ENCODE results near the gene NTM.
"Not testable (repeated sequence)": the region's sequence is repeated elsewhere in the genome, so short reads cannot be mapped to it uniquely, and the experiment has no call there.

The NTM gene

DNA sequence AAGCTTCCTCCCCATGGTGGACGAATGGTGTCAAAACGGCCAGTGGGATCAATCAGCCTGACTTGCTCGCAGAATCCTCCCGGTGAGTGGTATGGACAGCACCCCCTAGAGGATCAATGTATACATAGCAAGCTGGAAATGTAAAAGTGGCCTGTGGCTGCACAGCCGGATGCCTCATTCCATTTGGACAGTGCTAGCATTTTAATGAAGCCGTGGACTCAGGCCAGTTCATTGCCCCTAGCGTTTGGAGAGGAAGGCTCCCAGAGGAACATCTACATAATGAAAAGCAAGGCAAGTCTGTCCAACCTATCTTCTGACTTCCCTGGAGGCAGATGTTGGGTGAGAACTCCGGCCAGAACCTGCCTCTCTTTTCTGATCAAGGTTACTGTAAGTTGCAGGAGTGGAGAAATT is 942.3 kb downstream of the NTM start:
- TF ChIP-seq, protein P1, sequence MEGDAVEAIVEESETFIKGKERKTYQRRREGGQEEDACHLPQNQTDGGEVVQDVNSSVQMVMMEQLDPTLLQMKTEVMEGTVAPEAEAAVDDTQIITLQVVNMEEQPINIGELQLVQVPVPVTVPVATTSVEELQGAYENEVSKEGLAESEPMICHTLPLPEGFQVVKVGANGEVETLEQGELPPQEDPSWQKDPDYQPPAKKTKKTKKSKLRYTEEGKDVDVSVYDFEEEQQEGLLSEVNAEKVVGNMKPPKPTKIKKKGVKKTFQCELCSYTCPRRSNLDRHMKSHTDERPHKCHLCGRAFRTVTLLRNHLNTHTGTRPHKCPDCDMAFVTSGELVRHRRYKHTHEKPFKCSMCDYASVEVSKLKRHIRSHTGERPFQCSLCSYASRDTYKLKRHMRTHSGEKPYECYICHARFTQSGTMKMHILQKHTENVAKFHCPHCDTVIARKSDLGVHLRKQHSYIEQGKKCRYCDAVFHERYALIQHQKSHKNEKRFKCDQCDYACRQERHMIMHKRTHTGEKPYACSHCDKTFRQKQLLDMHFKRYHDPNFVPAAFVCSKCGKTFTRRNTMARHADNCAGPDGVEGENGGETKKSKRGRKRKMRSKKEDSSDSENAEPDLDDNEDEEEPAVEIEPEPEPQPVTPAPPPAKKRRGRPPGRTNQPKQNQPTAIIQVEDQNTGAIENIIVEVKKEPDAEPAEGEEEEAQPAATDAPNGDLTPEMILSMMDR (conservative IDR thresholded peaks at IDR 0.05; ENCODE audit: low read depth, low read length): peak; percentile 74
- no peak overlapping the region for H3K4me3 ChIP-seq (ENCODE audit: low read length)
- no peak for DNase-seq (ENCODE audit: low read depth)

DNA sequence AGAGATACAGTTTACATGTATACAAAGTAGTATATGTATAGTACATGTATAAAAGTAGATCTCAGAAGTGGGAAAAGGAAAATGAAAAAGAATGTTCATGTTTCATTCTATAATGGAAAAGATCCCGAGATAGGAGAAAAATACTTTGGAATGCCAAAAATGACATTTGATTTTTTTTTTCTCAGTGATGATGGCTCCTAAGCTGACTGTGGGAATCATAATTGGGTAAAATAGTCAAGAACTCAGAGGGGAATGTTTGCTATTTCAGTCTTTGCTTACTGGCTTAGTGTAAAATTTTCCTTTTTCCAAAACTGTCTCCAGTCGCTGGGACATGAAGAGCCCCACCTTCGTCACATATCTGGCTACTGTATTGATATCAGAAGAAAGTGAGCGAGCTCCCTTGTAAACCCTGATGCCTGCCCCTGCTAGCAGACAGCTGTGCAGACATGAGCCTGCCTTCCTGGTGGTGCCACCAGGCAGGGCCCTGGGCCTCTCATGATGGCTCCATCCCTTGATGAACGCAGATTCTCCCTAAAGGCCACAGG is 944.6 kb downstream of the NTM start:
- H3K4me3 ChIP-seq (ENCODE audit: low read length): no peak overlapping the region
- DNase-seq (ENCODE audit: low read depth): no peak
- TF ChIP-seq, protein P1 (conservative IDR thresholded peaks at IDR 0.05; ENCODE audit: low read depth, low read length): no peak

DNA sequence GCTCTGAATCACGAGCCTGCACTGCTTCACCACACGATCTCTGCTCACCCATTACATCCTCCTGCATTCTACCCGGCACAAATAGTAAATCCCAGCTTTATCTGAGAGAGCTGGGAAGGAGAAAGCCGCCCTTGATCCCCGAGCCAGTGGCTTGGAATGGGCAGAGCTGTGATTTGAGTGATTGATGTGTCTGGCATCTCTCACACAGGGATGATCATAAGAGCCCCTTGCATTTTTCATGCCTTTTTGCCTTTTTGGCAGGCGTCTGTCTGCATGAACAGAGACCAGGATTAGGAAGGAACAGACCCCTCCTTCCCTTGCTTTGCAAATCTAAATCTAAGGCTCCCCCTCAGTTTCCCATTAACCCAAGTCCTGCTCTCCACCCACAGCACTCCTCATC is 945.3 kb downstream of the NTM start:
- TF ChIP-seq, protein P1 (conservative IDR thresholded peaks at IDR 0.05; ENCODE audit: low read depth, low read length): no peak
- no peak for DNase-seq (ENCODE audit: low read depth)
- no peak overlapping the region for H3K4me3 ChIP-seq (ENCODE audit: low read length)

DNA sequence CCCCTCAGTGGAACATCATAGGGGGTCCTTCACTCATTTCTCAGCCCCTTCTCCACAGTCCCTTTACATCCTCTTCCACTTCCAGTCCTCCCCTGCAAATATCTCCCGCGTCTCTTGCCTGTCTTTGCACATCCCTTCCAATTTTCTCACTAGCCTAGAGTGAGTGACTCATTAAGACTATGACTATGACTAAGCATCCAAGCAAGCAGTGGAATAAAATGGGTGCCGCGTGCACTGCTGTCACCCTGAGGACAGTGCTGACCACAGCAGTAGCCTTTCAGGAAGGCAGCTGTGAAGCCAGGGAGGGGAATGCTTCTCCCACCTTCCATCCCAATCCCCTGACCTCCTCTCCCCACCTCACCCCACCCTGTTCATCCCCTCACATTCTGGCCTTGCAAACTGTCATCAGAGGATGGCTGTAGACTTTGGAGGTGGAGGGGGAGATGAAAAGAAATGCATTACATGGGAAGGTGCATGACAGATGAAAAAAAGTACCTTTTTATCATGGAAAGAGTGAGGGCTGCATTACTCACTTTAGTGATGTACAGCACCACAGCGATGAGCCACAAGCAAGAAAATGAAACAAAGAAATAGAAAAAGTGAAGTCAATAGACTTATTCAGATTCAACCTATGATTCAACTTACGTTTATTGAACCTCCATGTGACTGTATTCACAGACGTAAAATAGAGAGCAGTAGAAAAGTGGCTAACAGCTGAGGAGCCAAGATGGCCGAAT is 948.2 kb downstream of the NTM start:
- no peak overlapping the region for H3K4me3 ChIP-seq (ENCODE audit: low read length)
- TF ChIP-seq, protein P1 (conservative IDR thresholded peaks at IDR 0.05; ENCODE audit: low read depth, low read length): no peak
- peak; percentile 24 for DNase-seq (ENCODE audit: low read depth)

DNA sequence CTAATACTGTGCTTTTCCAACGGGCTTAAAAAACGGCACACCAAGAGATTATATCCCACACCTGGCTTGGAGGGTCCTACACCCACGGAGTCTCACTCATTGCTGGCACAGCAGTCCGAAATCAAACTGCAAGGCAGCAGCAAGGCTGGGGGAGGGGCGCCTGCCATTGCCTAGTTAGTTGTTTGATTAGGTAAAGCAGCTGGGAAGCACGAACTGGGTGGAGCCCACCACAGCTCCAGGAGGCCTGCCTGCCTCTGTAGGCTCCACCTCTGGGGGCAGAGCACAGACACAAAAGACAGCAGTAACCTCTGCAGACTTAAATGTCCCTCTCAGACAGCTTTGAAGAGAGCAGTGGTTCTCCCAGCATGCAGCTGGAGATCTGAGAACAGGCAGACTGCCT is 949.0 kb downstream of the NTM start:
- not testable (repeated sequence) for DNase-seq (ENCODE audit: low read depth); H3K4me3 ChIP-seq (ENCODE audit: low read length)

DNA sequence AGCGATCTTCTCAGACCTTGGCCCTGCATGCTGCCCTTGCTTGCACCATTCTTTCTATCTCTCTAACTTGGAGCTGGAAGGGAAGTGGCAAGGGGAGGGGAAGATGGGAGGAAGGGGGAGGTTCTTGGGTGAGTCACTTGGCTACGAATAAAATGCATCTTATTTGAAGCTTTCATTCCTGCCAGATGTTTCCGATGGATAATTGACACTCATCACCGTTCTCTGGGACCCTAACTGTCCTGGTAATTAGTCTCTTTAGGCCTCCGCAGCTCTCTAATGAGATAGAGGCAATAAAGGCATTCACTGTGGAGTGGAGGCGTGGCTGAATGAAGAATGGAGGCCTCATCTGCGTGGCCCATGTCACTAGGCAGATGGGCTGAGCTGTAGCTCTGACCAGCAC is 960.1 kb downstream of the NTM start:
- no peak for DNase-seq (ENCODE audit: low read depth)
- TF ChIP-seq, protein P1 (conservative IDR thresholded peaks at IDR 0.05; ENCODE audit: low read depth, low read length): no peak
- no peak overlapping the region for H3K4me3 ChIP-seq (ENCODE audit: low read length)

DNA sequence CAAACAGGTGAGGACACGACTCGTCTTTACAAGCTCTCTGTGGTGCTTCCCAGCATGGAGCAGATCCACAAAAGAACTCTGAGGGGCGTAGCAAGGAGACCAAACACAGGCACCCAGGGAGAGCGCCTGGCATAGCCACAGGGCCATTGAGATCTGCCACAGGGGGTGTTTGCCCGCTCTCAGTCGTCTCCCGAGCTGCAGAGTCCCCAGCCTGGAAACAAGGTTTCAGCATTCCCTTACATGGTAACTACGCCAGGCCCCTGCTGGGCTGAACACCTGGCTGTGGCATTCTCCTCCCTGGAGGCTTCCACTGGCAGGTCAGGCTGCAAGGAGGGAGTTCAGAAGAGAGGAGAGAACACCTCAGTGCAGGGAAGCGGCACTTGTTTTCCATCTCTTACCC is 962.1 kb downstream of the NTM start:
- no peak overlapping the region for H3K4me3 ChIP-seq (ENCODE audit: low read length)
- DNase-seq (ENCODE audit: low read depth): no peak
- TF ChIP-seq, protein P1 (conservative IDR thresholded peaks at IDR 0.05; ENCODE audit: low read depth, low read length): no peak
